ENCODE measurements around the gene TBC1D4. TPM values are rescaled to one million over a fixed set of nuclear protein-coding genes. Genes with fewer than 3 reads are reported as not detected.

TBC1D4 gene
- total and polyA plus RNA-seq, 2 donors (not counting 1 experiment from before 2014, with no cell fraction given) = 10.3 to 15.4 TPM

DNA sequence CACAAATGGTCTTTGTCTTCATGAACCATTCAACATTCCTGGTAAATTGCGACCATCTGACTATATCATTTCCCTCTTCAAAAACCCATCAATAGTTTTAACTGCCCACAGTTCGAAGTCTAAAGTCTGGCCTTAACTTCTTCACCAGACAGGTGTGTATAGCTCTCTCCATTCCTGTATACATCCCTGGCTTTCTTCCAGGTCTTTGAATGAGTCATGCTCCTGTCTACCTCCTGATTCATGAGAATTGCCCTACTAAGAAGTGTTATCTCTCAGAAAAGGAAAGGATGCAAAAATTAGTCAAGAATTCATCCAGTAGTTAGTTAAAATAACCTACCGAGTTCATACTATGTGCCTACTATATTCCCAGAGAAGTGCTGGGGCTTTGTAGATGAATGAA lies 225.0 kb downstream of the TBC1D4 start:
- no peak overlapping the region for H2AFZ ChIP-seq (ENCODE audit: low read length)
- no peaks in the 10 kb centered on the region for H3K4me1 ChIP-seq (ENCODE audit: control insufficient read depth, extremely low read depth, insufficient read depth, low read length)
- peak in 1 of 2 donors; percentile 45 for DNase-seq (ENCODE audit: low read depth in 2 of 2)
- no peaks in the 10 kb centered on the region for H3K27me3 ChIP-seq (ENCODE audit: control insufficient read depth, insufficient read depth, low read length)
- no peak overlapping the region for H3K27ac ChIP-seq (ENCODE audit: insufficient read depth, low read length)
- H3K4me3 ChIP-seq (replicated peaks in 1 of 4; ENCODE audit: control extremely low read depth in 1 of 4, insufficient read depth in 1 of 4, low read depth in 3 of 4, low read length in 4 of 4) = no peak overlapping the region
- H3K79me2 ChIP-seq (ENCODE audit: control insufficient read depth, insufficient read depth, low read length) = no peaks in the 10 kb centered on the region
- no peaks in the 10 kb centered on the region for H3K9me3 ChIP-seq (ENCODE audit: control insufficient read depth, insufficient read depth, low read depth, low read length)
- H3K9ac ChIP-seq (ENCODE audit: insufficient read depth, low read length) = no peak overlapping the region
- no peak overlapping the region for H3K4me2 ChIP-seq (ENCODE audit: extremely low read depth, insufficient read depth, low read length)
- no peaks in the 10 kb centered on the region for H3K36me3 ChIP-seq (ENCODE audit: control insufficient read depth, insufficient read depth, low read length)
- no peak for TF ChIP-seq EZH2 (IDR thresholded peaks at IDR 0.05; ENCODE audit: low read length, missing control alignments)
- TF ChIP-seq, protein P1, sequence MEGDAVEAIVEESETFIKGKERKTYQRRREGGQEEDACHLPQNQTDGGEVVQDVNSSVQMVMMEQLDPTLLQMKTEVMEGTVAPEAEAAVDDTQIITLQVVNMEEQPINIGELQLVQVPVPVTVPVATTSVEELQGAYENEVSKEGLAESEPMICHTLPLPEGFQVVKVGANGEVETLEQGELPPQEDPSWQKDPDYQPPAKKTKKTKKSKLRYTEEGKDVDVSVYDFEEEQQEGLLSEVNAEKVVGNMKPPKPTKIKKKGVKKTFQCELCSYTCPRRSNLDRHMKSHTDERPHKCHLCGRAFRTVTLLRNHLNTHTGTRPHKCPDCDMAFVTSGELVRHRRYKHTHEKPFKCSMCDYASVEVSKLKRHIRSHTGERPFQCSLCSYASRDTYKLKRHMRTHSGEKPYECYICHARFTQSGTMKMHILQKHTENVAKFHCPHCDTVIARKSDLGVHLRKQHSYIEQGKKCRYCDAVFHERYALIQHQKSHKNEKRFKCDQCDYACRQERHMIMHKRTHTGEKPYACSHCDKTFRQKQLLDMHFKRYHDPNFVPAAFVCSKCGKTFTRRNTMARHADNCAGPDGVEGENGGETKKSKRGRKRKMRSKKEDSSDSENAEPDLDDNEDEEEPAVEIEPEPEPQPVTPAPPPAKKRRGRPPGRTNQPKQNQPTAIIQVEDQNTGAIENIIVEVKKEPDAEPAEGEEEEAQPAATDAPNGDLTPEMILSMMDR (conservative IDR thresholded peaks at IDR 0.05 in 1 of 2, IDR thresholded peaks at IDR 0.05 in 1 of 2; ENCODE audit: low read depth in 1 of 2, low read length in 2 of 2) = no peak
- no peaks in the 10 kb centered on the region for H4K20me1 ChIP-seq (ENCODE audit: control insufficient read depth, extremely low read depth, insufficient read depth, low read length)

DNA sequence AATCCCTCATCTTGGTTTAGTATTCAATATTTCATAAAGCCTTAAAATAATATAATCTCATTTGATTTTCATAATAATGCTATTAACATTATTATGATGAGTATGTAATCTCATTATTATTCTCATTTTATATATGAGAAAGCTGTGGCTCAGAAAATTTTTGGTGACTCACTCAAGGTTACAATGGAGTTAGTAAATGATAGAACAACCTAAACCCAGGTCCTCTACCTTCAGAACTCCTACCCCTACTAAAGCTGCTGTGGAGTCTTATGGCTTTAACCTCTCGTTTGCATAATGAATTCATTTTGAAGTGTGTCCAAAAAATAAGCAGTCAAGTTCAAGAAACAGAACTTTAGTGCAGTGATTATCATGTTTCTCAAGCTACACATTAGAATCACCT lies 226.3 kb downstream of the TBC1D4 start:
- no peak overlapping the region for H2AFZ ChIP-seq (ENCODE audit: low read length)
- H3K27ac ChIP-seq (ENCODE audit: insufficient read depth, low read length) = no peak overlapping the region
- H3K79me2 ChIP-seq (ENCODE audit: control insufficient read depth, insufficient read depth, low read length) = no peaks in the 10 kb centered on the region
- H3K36me3 ChIP-seq (ENCODE audit: control insufficient read depth, insufficient read depth, low read length) = no peaks in the 10 kb centered on the region
- no peak overlapping the region for H3K4me2 ChIP-seq (ENCODE audit: extremely low read depth, insufficient read depth, low read length)
- no peak for TF ChIP-seq EZH2 (IDR thresholded peaks at IDR 0.05; ENCODE audit: low read length, missing control alignments)
- TF ChIP-seq, protein P1 (conservative IDR thresholded peaks at IDR 0.05 in 1 of 2, IDR thresholded peaks at IDR 0.05 in 1 of 2; ENCODE audit: low read depth in 1 of 2, low read length in 2 of 2) = no peak
- no peaks in the 10 kb centered on the region for H3K27me3 ChIP-seq (ENCODE audit: control insufficient read depth, insufficient read depth, low read length)
- H3K4me3 ChIP-seq (replicated peaks in 1 of 4; ENCODE audit: control extremely low read depth in 1 of 4, insufficient read depth in 1 of 4, low read depth in 3 of 4, low read length in 4 of 4) = no peak overlapping the region
- no peaks in the 10 kb centered on the region for H3K9me3 ChIP-seq (ENCODE audit: control insufficient read depth, insufficient read depth, low read depth, low read length)
- no peaks in the 10 kb centered on the region for H4K20me1 ChIP-seq (ENCODE audit: control insufficient read depth, extremely low read depth, insufficient read depth, low read length)
- H3K9ac ChIP-seq (ENCODE audit: insufficient read depth, low read length) = no peak overlapping the region
- DNase-seq (ENCODE audit: low read depth in 2 of 2) = peak in 1 of 2 donors; percentile 11
- H3K4me1 ChIP-seq (ENCODE audit: control insufficient read depth, extremely low read depth, insufficient read depth, low read length) = no peaks in the 10 kb centered on the region

DNA sequence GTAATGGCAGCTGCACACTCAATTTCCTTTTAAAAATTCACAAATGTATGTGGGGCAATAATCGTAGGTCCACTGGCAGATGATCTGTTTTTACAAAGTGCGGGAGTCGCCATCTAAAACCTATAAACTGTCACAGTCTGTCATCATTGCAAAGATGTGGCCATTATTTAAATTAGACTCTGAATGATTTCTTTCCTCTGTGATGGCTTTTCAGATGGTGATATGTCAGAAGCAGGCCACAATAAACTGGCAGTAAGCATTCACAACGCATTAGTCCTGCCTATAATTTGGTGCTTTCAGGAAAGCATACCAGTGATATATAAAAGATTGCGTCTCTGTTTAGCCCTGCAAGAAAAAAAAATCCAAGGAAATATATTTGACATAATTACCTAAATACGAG lies 226.8 kb downstream of the TBC1D4 start:
- Histone ChIP-seq H3K36me3 (ENCODE audit: control insufficient read depth, insufficient read depth, low read length) (no peaks in the 10 kb centered on the region), H4K20me1 (ENCODE audit: control insufficient read depth, extremely low read depth, insufficient read depth, low read length) (no peaks in the 10 kb centered on the region), H3K9ac (ENCODE audit: insufficient read depth, low read length) (no peak overlapping the region), H2AFZ (ENCODE audit: low read length) (no peak overlapping the region), H3K27me3 (ENCODE audit: control insufficient read depth, insufficient read depth, low read length) (no peaks in the 10 kb centered on the region), H3K9me3 (ENCODE audit: control insufficient read depth, insufficient read depth, low read depth, low read length) (no peaks in the 10 kb centered on the region), H3K4me1 (ENCODE audit: control insufficient read depth, extremely low read depth, insufficient read depth, low read length) (no peaks in the 10 kb centered on the region), H3K4me2 (ENCODE audit: extremely low read depth, insufficient read depth, low read length) (no peak overlapping the region), H3K4me3 (replicated peaks in 1 of 4; ENCODE audit: control extremely low read depth in 1 of 4, insufficient read depth in 1 of 4, low read depth in 3 of 4, low read length in 4 of 4) (no peak overlapping the region), H3K79me2 (ENCODE audit: control insufficient read depth, insufficient read depth, low read length) (no peaks in the 10 kb centered on the region), H3K27ac (ENCODE audit: insufficient read depth, low read length) (no peak overlapping the region)
- TF ChIP-seq, protein P1 (conservative IDR thresholded peaks at IDR 0.05 in 1 of 2, IDR thresholded peaks at IDR 0.05 in 1 of 2; ENCODE audit: low read depth in 1 of 2, low read length in 2 of 2) = no peak
- TF ChIP-seq EZH2 (IDR thresholded peaks at IDR 0.05; ENCODE audit: low read length, missing control alignments) = no peak
- no peak for DNase-seq (ENCODE audit: low read depth in 2 of 2)

Data from fibroblast of lung (primary cell).